Brain microvascular endothelial cell (primary cell): ENCODE results near the gene CA6.
A peak's percentile ranks its signal among the peaks of the same experiment; 100 is the strongest.

Experiments used
- DNase-seq: peaks from one replicate; pipeline ENCODE4 v3.0.0-alpha.2; 2020
- H3K27ac ChIP-seq: fragments of 250-450 bp; sonication (Bioruptor Pico); 2 replicates; pipeline ENCODE4 v1.5.1; 2020; ENCODE audit warnings: mild to moderate bottlenecking, moderate library complexity
- H3K27me3 ChIP-seq: fragments of 250-450 bp; sonication (Bioruptor Pico); replicated peaks from 2 replicates; pipeline ENCODE4 v1.5.1; 2020; ENCODE audit warnings: mild to moderate bottlenecking
- H3K36me3 ChIP-seq: fragments of 250-450 bp; sonication (Bioruptor Pico); replicated peaks from 2 replicates; pipeline ENCODE4 v1.5.1; 2020; ENCODE audit warnings: mild to moderate bottlenecking
- H3K4me3 ChIP-seq: 2 replicates; pipeline ENCODE4 v1.5.1; 2011; ENCODE audit warnings: low read depth, mild to moderate bottlenecking, control low read depth, low read length, moderate library complexity
- in situ Hi-C: cut with HindIII; loops from 2 replicates; pipeline ENCODE4 v1.10.0; 2017; ENCODE audit warnings: low sequenced_read_pairs, low pct_ligation_motif_present
- TF ChIP-seq, protein P1 (sequence below): IDR thresholded peaks from 2 replicates; pipeline ENCODE4 v1.5.1; 2011; ENCODE audit warnings: low read depth, mild to moderate bottlenecking, moderate library complexity, low read length, control low read depth, inconsistent platforms; ENCODE audit errors: missing control alignments

Gene CA6

DNA sequence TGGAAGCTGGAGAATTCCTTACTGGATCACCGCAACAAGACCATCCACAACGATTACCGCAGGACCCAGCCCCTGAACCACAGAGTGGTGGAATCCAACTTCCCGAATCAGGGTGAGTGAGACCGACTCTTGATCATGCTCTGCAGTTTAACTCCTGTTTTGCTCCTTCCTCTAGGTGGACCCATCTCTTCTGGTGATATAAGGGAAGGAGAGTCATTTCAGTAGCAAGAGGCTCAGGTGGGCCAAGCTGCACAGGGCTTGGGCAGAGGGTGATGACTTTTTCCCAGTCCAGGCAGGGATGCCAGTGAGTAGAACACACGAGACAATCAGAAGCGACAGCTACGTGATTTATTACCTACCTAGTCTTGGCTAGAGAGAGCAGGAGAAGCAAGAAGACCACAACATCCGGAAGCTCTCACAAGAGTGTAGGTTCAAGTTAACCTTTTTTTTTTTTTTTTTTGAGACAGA is 25.2 kb downstream of the CA6 start:
- in situ Hi-C loops, result no loop called here
- H3K36me3 ChIP-seq, result no peaks in the 10 kb centered on the region
- no peak overlapping the region for H3K4me3 ChIP-seq
- no peaks in the 10 kb centered on the region for H3K27me3 ChIP-seq
- TF ChIP-seq, protein P1, sequence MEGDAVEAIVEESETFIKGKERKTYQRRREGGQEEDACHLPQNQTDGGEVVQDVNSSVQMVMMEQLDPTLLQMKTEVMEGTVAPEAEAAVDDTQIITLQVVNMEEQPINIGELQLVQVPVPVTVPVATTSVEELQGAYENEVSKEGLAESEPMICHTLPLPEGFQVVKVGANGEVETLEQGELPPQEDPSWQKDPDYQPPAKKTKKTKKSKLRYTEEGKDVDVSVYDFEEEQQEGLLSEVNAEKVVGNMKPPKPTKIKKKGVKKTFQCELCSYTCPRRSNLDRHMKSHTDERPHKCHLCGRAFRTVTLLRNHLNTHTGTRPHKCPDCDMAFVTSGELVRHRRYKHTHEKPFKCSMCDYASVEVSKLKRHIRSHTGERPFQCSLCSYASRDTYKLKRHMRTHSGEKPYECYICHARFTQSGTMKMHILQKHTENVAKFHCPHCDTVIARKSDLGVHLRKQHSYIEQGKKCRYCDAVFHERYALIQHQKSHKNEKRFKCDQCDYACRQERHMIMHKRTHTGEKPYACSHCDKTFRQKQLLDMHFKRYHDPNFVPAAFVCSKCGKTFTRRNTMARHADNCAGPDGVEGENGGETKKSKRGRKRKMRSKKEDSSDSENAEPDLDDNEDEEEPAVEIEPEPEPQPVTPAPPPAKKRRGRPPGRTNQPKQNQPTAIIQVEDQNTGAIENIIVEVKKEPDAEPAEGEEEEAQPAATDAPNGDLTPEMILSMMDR, result no peak
- H3K27ac ChIP-seq, result no peak overlapping the region
- DNase-seq, result no peak

DNA sequence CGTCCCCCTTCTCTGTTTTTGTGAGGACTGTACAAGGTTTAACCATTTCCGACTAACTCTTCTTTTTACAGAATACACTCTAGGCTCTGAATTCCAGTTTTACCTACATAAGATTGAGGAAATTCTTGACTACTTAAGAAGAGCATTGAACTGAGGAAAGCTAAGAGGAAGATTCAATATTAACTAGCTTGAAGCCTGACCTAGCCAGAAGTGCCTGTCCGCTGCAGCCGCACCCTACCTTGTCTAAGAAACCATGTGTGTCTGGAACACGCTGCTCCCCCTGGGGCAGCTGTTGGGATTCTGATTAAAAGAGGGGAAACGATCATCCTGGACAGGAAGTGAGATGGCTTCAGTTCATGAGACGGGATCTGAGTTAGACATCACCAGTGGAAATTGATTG is 28.9 kb downstream of the CA6 start:
- Histone ChIP-seq H3K4me3 (no peak overlapping the region), H3K36me3 (no peaks in the 10 kb centered on the region), H3K27ac (peak overlapping the region; percentile 74), H3K27me3 (no peaks in the 10 kb centered on the region)
- no peak for DNase-seq
- TF ChIP-seq, protein P1, result no peak
- in situ Hi-C loops, result no loop called here

DNA sequence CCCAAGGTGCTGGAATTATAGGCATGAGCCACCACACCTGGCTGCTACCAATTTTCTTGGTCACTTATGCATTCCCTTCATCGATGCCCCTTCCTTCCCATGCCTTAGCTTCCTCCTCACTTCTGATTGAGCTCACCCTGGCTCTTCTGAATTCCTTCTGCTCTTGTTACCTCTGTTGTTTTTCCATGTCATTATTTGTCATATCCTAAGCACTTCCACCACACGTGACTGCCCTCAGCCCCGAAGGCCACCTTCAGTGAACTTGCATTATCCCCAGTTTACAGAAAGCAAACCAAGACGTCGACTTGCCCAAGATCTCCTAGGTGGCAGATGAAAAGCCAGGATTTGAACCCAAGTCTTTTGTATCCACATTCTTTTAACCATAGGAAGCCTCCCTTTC is 30.7 kb downstream of the CA6 start:
- Histone ChIP-seq H3K36me3 (no peaks in the 10 kb centered on the region), H3K27me3 (no peaks in the 10 kb centered on the region), H3K27ac (no peak overlapping the region), H3K4me3 (no peak overlapping the region)
- TF ChIP-seq, protein P1, result no peak
- in situ Hi-C loops, result no loop called here
- no peak for DNase-seq

DNA sequence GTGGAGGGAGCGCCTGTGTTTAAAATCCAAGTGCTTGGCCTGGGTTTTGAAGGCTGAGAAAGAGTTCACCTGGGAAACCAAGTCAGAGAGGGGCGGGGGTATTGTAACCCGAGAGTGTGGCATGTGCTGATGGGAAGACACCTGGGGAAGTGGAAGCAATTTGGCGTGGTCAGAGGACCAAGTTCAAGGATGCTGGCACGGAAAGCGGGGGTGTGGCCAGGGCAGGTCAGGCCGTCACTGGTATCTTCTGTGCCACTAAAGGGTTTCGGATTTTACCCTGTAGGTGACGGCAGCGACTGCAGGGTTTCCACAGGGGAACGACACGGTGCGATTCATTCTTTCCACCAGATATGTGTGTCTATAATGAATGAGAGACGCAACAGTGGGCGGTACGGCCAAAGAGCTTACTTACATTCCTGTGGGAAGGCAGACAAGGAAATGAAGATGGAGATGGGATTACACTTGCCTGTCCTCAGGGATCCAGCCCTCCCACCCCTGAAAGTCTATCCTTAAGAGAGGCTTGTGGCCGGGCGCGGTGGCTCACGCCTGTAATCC is 31.3 kb downstream of the CA6 start:
- TF ChIP-seq, protein P1, result no peak
- no peak overlapping the region for H3K4me3 ChIP-seq
- peak; percentile 34 for DNase-seq
- in situ Hi-C loops, result no loop called here
- no peaks in the 10 kb centered on the region for H3K27me3 ChIP-seq
- no peaks in the 10 kb centered on the region for H3K36me3 ChIP-seq
- no peak overlapping the region for H3K27ac ChIP-seq

DNA sequence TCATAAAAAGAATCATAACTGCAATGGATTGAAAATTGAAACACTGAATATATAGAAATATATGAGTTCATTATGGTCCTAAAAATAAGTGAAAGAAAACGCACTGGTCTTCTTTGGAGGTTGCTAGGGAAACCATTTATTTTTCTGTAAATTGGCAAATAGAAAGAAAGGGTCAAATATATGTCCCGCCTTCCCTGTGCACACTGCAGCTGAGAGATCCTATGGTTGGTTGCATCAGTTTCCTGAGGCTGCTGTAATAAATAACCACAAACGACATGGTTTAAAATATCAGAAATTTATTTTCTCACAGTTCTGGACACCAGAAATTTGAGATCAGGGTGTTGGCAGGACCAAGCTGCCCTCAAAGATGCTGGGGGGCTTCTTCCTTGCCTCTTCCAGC is 35.0 kb downstream of the CA6 start:
- H3K27me3 ChIP-seq, result no peaks in the 10 kb centered on the region
- TF ChIP-seq, protein P1, result no peak
- H3K4me3 ChIP-seq, result no peak overlapping the region
- in situ Hi-C loops, result no loop called here
- no peaks in the 10 kb centered on the region for H3K36me3 ChIP-seq
- no peak for DNase-seq
- no peak overlapping the region for H3K27ac ChIP-seq

DNA sequence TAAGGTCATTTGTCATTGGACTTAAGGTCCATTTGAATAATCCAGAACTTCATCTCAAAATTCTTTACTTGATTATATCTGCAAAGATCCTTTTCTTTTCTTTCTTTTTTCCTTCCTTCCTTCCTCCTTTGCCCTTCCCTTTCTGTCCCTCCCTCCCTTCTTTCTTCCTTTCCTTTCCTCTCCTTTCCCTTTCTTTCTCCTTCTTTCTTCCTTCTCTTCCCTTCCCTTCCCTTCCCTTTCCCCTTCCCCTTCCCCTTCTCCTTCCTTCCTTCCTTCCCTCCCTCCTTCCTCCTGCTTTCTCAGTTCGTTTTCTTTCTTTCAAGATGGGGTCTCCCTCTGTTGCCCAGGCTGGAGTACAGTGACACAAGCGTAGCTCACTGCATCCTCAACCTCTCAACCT is 35.5 kb downstream of the CA6 start:
- DNase-seq, result no peak
- TF ChIP-seq, protein P1, result no peak
- H3K27ac ChIP-seq, result no peak overlapping the region
- H3K4me3 ChIP-seq, result no peak overlapping the region
- in situ Hi-C loops, result no loop called here
- H3K27me3 ChIP-seq, result no peaks in the 10 kb centered on the region
- no peaks in the 10 kb centered on the region for H3K36me3 ChIP-seq
